CD4-positive, alpha-beta T cell (primary cell): ENCODE data around the gene PPARD. TPM values are rescaled to one million over a fixed set of nuclear protein-coding genes. Genes with fewer than 3 reads are reported as not detected.
A peak's percentile ranks its signal among the peaks of the same experiment; 100 is the strongest.

Experiments used
- ATAC-seq: fragments of 200-7000 bp; cut with Tn5 transposase; one replicate; pipeline ENCODE4 v1.10.0; 2022; ENCODE audit warnings: mild to moderate bottlenecking; ENCODE audit not compliant: poor library complexity
- CTCF ChIA-PET: fragments of 350-600 bp; sonication (Branson Sonifier 250); formaldehyde crosslinking; loops from one replicate; lab custom pipeline; 2021; ENCODE audit warnings: antibody characterized with exemption, inconsistent platforms; lab: Charles Lee
- POLR2A ChIA-PET: fragments of 350-600 bp; sonication (Branson Sonifier 250); formaldehyde crosslinking; loops from one replicate; lab custom pipeline; 2021; ENCODE audit warnings: antibody characterized with exemption, inconsistent platforms; lab: Charles Lee
- DNase-seq, 14 experiments: peaks; one replicate each; pipeline ENCODE4 v3.0.0-alpha.2; 2013 to 2020; ENCODE audit warnings: mixed read lengths in 2 of 14
- H3K27ac ChIP-seq, 2 donors: one replicate each; pipeline versions ENCODE4 v1.5.1 to v1.7.0; 2013; ENCODE audit warnings: low read length in 2 of 2, low read depth in 1 of 2, mild to moderate bottlenecking in 1 of 2
- H3K27me3 ChIP-seq, 2 experiments: 1 replicate in 1 of 2; 2 replicates in 1 of 2; pipeline versions ENCODE4 v1.6.1 to v1.7.0; 2013; ENCODE audit warnings: low read length in 2 of 2, control low read depth in 1 of 2, mild to moderate bottlenecking in 1 of 2, moderate library complexity in 1 of 2; ENCODE audit not compliant: insufficient read depth in 2 of 2, control insufficient read depth in 1 of 2
- H3K36me3 ChIP-seq: one replicate; pipeline ENCODE4 v1.6.1; 2013; ENCODE audit warnings: low read length, control low read depth; ENCODE audit not compliant: insufficient read depth
- H3K4me1 ChIP-seq: one replicate; pipeline ENCODE4 v1.6.1; 2013; ENCODE audit warnings: low read length, control low read depth; ENCODE audit not compliant: insufficient read depth
- H3K4me3 ChIP-seq: one replicate; pipeline ENCODE4 v1.5.1; 2013; ENCODE audit warnings: mild to moderate bottlenecking, low read length, moderate library complexity
- H3K9me3 ChIP-seq, 2 experiments: 1 replicate in 1 of 2; 2 replicates in 1 of 2; pipeline versions ENCODE4 v1.6.1 to v1.7.0; 2013; ENCODE audit warnings: low read length in 2 of 2, mild to moderate bottlenecking in 2 of 2, control low read depth in 1 of 2, moderate library complexity in 1 of 2; ENCODE audit not compliant: control insufficient read depth in 1 of 2, insufficient read depth in 1 of 2
- H3K27ac Mint-ChIP-seq: one replicate; pipeline ENCODE4 v1.8.0; 2020; ENCODE audit warnings: mixed read lengths
- H3K27me3 Mint-ChIP-seq: one replicate; pipeline ENCODE4 v1.8.0; 2021; ENCODE audit warnings: mixed read lengths
- H3K36me3 Mint-ChIP-seq: one replicate; pipeline ENCODE4 v1.8.0; 2021; ENCODE audit warnings: low read depth, mixed read lengths
- H3K4me1 Mint-ChIP-seq: one replicate; pipeline ENCODE4 v1.8.0; 2021; ENCODE audit warnings: low read depth, mixed read lengths
- H3K4me3 Mint-ChIP-seq: one replicate; pipeline ENCODE4 v1.8.0; 2020; ENCODE audit warnings: mild to moderate bottlenecking, mixed read lengths
- H3K9me3 Mint-ChIP-seq: one replicate; pipeline ENCODE4 v1.8.0; 2020; ENCODE audit warnings: mixed read lengths
- intact Hi-C, 2 experiments: fragments of 100-400 bp; cut with DNase I in 1 of 2; cut with micrococcal nuclease in 1 of 2; formaldehyde crosslinking; loops; one replicate each; pipeline versions ENCODE4 v1.15.1 to v1.9.0; 2023 to 2025; cut with DNase I, micrococcal nuclease
- total RNA-seq, 174 experiments: library from RNA in 2 of 174; stranded (reverse) in 2 of 174; gene quantifications; one replicate each; pipeline ENCODE4 v1.2.3 and lab custom pipeline; 2021 to 2026
- TF ChIP-seq, protein P1 (sequence below): fragments of 200-600 bp; IDR thresholded peaks from one replicate; pipeline ENCODE4 v1.8.0; 2022; ENCODE audit warnings: antibody characterized with exemption, mild to moderate bottlenecking

PPARD gene
- total RNA-seq, 2 experiments from 2014 or later, result 34.1 to 37.0 TPM

DNA sequence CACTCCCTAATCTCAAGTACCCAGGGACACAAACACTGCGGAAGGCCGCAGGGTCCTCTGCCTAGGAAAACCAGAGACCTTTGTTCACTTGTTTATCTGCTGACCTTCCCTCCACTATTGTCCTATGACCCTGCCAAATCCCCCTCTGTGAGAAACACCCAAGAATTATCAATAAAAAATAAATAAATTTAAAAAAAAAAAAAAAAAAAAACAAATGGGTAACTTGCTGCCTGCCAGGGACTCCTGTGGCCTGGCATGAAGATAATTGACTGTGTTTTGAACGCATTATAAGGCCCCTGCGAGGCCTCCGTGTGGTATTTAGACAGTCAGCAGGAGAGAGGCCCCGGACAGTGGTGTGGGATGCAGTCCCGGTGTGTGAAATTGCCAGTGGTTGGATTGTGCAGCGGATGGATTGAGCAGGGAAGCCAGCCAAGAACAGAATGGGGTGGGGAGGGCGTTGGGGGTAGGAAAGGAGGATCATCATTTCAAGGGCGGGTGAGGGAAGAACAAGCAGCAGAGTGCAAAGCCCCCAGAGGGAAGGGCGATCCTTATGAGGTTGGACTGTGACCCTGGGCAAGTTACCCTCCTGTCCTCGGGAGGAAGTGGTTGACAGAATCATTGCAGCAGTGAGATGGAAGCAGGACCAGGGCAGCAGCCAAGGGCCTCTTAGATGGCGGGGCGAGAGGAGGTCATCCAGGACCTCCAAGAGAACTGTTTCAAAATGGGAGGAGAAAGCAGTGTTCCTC is 43.3 kb downstream of the PPARD start:
- Histone ChIP-seq H3K27ac (no peak overlapping the region), H3K9me3 (peaks cover 0 to 7% of the 10 kb centered on the region in 2 experiments), H3K4me3 (no peak overlapping the region), H3K36me3 (no peaks in the 10 kb centered on the region), H3K27me3 (no peaks in the 10 kb centered on the region), H3K4me1 (peaks cover 6% of the 10 kb centered on the region)
- CTCF ChIA-PET, result no interaction called here
- Mint-ChIP-seq H3K4me3 (no peak overlapping the region), H3K4me1 (peaks cover 45% of the 10 kb centered on the region), H3K36me3 (peaks cover 40% of the 10 kb centered on the region), H3K27me3 (no peaks in the 10 kb centered on the region), H3K27ac (peak overlapping the region; percentile 58), H3K9me3 (no peaks in the 10 kb centered on the region)
- no peak for DNase-seq
- ATAC-seq, result no peak
- POLR2A ChIA-PET, result no interaction called here
- TF ChIP-seq, protein P1, sequence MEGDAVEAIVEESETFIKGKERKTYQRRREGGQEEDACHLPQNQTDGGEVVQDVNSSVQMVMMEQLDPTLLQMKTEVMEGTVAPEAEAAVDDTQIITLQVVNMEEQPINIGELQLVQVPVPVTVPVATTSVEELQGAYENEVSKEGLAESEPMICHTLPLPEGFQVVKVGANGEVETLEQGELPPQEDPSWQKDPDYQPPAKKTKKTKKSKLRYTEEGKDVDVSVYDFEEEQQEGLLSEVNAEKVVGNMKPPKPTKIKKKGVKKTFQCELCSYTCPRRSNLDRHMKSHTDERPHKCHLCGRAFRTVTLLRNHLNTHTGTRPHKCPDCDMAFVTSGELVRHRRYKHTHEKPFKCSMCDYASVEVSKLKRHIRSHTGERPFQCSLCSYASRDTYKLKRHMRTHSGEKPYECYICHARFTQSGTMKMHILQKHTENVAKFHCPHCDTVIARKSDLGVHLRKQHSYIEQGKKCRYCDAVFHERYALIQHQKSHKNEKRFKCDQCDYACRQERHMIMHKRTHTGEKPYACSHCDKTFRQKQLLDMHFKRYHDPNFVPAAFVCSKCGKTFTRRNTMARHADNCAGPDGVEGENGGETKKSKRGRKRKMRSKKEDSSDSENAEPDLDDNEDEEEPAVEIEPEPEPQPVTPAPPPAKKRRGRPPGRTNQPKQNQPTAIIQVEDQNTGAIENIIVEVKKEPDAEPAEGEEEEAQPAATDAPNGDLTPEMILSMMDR, result no peak
- intact Hi-C loops, result no loop called here

DNA sequence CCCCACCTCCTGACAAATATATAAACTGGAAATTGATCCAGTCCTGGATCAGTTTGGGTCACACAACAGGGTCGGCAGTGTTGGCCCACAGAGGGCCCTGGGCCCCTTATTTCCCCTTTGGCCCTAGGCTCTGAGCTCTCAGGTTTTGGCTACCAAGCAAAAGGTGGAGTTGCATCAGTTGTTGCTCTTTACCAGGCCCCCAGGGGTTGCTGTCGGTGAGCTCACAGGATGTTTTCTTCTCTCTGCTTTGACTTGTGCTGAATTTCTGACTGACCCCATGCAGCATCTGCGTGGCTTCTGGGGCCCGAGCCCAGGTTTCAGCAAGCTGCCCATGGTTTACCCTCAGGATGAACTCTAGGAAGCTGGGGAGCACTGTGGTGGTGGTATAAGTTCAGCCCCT is 44.6 kb downstream of the PPARD start:
- Mint-ChIP-seq H3K9me3 (no peaks in the 10 kb centered on the region), H3K4me1 (peaks cover 44% of the 10 kb centered on the region), H3K27me3 (no peaks in the 10 kb centered on the region), H3K36me3 (peaks cover 34% of the 10 kb centered on the region), H3K27ac (no peak overlapping the region), H3K4me3 (no peak overlapping the region)
- CTCF ChIA-PET, result no interaction called here
- Histone ChIP-seq H3K9me3 (peaks cover 0 to 7% of the 10 kb centered on the region in 2 experiments), H3K27me3 (no peaks in the 10 kb centered on the region), H3K4me3 (no peak overlapping the region), H3K36me3 (no peaks in the 10 kb centered on the region), H3K27ac (no peak overlapping the region), H3K4me1 (peaks cover 17% of the 10 kb centered on the region)
- ATAC-seq (no peak), DNase-seq (no peak)
- POLR2A ChIA-PET, result interaction anchor here (1.0 kb wide), 1 partner anchor 10 kb away, joined by 3 read pairs; no protein-coding TSS in a partner anchor
- TF ChIP-seq, protein P1, result no peak
- intact Hi-C loops, result no loop called here

DNA sequence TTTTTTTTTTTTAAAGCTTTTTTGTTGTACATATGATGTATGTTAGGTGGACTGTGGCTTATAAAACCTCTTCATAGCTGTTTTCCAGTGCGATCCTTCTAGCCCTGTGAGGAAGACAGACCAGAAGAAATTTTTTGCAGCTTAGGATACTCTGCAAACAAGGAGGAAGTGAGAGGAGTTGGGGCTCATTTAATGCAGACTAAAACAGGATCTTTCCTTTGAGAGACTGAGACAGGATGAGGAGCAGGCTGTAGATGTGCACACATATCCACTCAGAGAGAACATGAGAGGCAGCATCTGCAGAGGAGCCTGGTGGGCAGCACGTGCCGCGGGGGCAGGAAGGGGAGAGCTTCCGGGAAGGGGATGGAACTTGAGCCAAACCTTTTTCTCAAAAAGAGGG is 45.7 kb downstream of the PPARD start:
- no peak overlapping the region for H3K4me3 ChIP-seq
- H3K9me3 Mint-ChIP-seq, result no peaks in the 10 kb centered on the region
- intact Hi-C loops, result no loop called here
- H3K27me3 Mint-ChIP-seq, result no peaks in the 10 kb centered on the region
- H3K9me3 ChIP-seq, result peaks cover 0 to 3% of the 10 kb centered on the region in 2 experiments
- no peak overlapping the region for H3K27ac ChIP-seq
- peaks cover 54% of the 10 kb centered on the region for H3K4me1 Mint-ChIP-seq
- no peaks in the 10 kb centered on the region for H3K27me3 ChIP-seq
- CTCF ChIA-PET, result no interaction called here
- no peaks in the 10 kb centered on the region for H3K36me3 ChIP-seq
- POLR2A ChIA-PET, result interaction anchor here (1.0 kb wide), 1 partner anchor 9 kb away, joined by 3 read pairs; no protein-coding TSS in a partner anchor
- H3K36me3 Mint-ChIP-seq, result peaks cover 24% of the 10 kb centered on the region
- peaks cover 27% of the 10 kb centered on the region for H3K4me1 ChIP-seq
- no peak for ATAC-seq
- TF ChIP-seq, protein P1, result no peak
- no peak for DNase-seq
- H3K27ac Mint-ChIP-seq, result no peak overlapping the region
- H3K4me3 Mint-ChIP-seq, result no peak overlapping the region
